H1 (cell line): Measurements from ENCODE around the gene ITPKB. TPM values are rescaled to one million over a fixed set of nuclear protein-coding genes. Genes with fewer than 3 reads are reported as not detected.

Experiments used
- CTCF ChIA-PET: fragments of 300-600 bp; sonication (Branson Sonifier 250); formaldehyde crosslinking; loops from one replicate; lab custom pipeline; 2021; ENCODE audit not compliant: partially characterized antibody; lab: Charles Lee
- POLR2A ChIA-PET: fragments of 300-600 bp; sonication (Branson Sonifier 250); formaldehyde crosslinking; loops from one replicate; lab custom pipeline; 2021; ENCODE audit warnings: inconsistent platforms; ENCODE audit not compliant: partially characterized antibody; lab: Charles Lee
- DNase-seq, 2 experiments: peaks; one replicate each; pipeline versions ENCODE4 v3.0.0 to v3.0.0-alpha.2; 2010 to 2022; ENCODE audit warnings: low spot score in 2 of 2, low read depth in 1 of 2, mixed read lengths in 1 of 2
- FAIRE-seq: peaks from 2 replicates; lab custom pipeline; 2011; peaks lifted over from hg19 to GRCh38; lab: Jason Lieb, UNC
- H2AFZ ChIP-seq: 2 replicates; pipeline ENCODE4 v1.8.1; 2012; ENCODE audit warnings: low read length, inconsistent platforms
- H2AK5ac ChIP-seq: 2 replicates; pipeline ENCODE4 v1.6.1; 2013; ENCODE audit warnings: low read depth, low read length
- H2BK120ac ChIP-seq: replicated peaks from 2 replicates; pipeline ENCODE3; 2013; ENCODE audit warnings: low read depth, low read length, inconsistent platforms
- H2BK12ac ChIP-seq: 2 replicates; pipeline ENCODE4 v1.6.1; 2013; ENCODE audit warnings: low read depth, low read length
- H2BK15ac ChIP-seq: 2 replicates; pipeline ENCODE4 v1.6.1; 2013; ENCODE audit warnings: low read length
- H2BK20ac ChIP-seq: 2 replicates; pipeline ENCODE4 v1.6.1; 2013; ENCODE audit warnings: low read length
- H2BK5ac ChIP-seq: 2 replicates; pipeline ENCODE4 v1.6.1; 2013; ENCODE audit warnings: low read depth, low read length
- H3K14ac ChIP-seq: 2 replicates; pipeline ENCODE4 v1.6.1; 2013; ENCODE audit warnings: inconsistent platforms; ENCODE audit not compliant: insufficient read length
- H3K18ac ChIP-seq: 2 replicates; pipeline ENCODE4 v1.6.1; 2013; ENCODE audit warnings: low read length; ENCODE audit errors: extremely low read depth
- H3K23ac ChIP-seq: 2 replicates; pipeline ENCODE4 v1.6.1; 2013; ENCODE audit warnings: inconsistent platforms; ENCODE audit not compliant: insufficient read length
- H3K23me2 ChIP-seq: 2 replicates; pipeline ENCODE4 v1.6.1; 2013; ENCODE audit warnings: low read depth, low read length
- H3K27ac ChIP-seq: 2 replicates; pipeline ENCODE4 v1.6.1; 2011; ENCODE audit warnings: low read depth, low read length, inconsistent platforms
- H3K27me3 ChIP-seq, 4 experiments: replicated peaks in 1 of 4; 1 replicate in 1 of 4; 2 replicates in 3 of 4; pipeline versions ENCODE4 v1.6.1 to v1.8.1; 2011 to 2013; ENCODE audit warnings: low read length in 3 of 4, mild to moderate bottlenecking in 3 of 4, inconsistent platforms in 2 of 4, mixed read lengths in 2 of 4, moderate library complexity in 1 of 4; ENCODE audit not compliant: control insufficient read depth in 3 of 4, insufficient read depth in 3 of 4; ENCODE audit errors: extremely low read depth in 1 of 4
- H3K36me3 ChIP-seq, 4 experiments: 2 replicates each; pipeline versions ENCODE4 v1.6.1 to v1.8.1; 2011 to 2013; ENCODE audit warnings: mild to moderate bottlenecking in 4 of 4, low read length in 3 of 4, moderate library complexity in 2 of 4, control low read depth in 1 of 4, inconsistent platforms in 1 of 4; ENCODE audit not compliant: insufficient read depth in 4 of 4, control insufficient read depth in 2 of 4
- H3K4ac ChIP-seq: replicated peaks from 2 replicates; pipeline ENCODE3; 2013; ENCODE audit warnings: low read length, low read depth, mixed read lengths, inconsistent platforms; ENCODE audit not compliant: insufficient read length
- H3K4me1 ChIP-seq, 4 experiments: replicated peaks in 1 of 4; 1 replicate in 1 of 4; 2 replicates in 3 of 4; pipeline versions ENCODE4 v1.6.1 to v1.8.1; 2011 to 2013; ENCODE audit warnings: low read length in 3 of 4, inconsistent platforms in 2 of 4, mixed read lengths in 1 of 4; ENCODE audit not compliant: insufficient read depth in 4 of 4, control insufficient read depth in 3 of 4
- H3K4me2 ChIP-seq, 2 experiments: 2 replicates each; pipeline versions ENCODE4 v1.6.1 to v1.8.1; 2011 to 2013; ENCODE audit warnings: low read depth in 2 of 2, low read length in 2 of 2, control low read depth in 1 of 2, inconsistent platforms in 1 of 2, mild to moderate bottlenecking in 1 of 2; ENCODE audit not compliant: insufficient read depth in 1 of 2
- H3K4me3 ChIP-seq, 4 experiments: fragments of 200-600, 300-600 bp in 1 of 4; sonication (generic), shearing (Covaris generic), sonication (Bioruptor Twin) in 1 of 4; 2 replicates each; pipeline versions ENCODE4 v1.5.1 to v1.8.1; 2011 to 2016; ENCODE audit warnings: low read length in 4 of 4, low read depth in 3 of 4, control low read depth in 2 of 4, inconsistent platforms in 2 of 4, mild to moderate bottlenecking in 2 of 4, mixed read lengths in 1 of 4, moderate library complexity in 1 of 4; ENCODE audit not compliant: insufficient read depth in 2 of 4; ENCODE audit errors: extremely low read depth in 1 of 4
- H3K56ac ChIP-seq: replicated peaks from 2 replicates; pipeline ENCODE3; 2013; ENCODE audit warnings: low read depth, mild to moderate bottlenecking, mixed read lengths, low read length, inconsistent platforms; ENCODE audit not compliant: insufficient read length
- H3K79me1 ChIP-seq: 2 replicates; pipeline ENCODE4 v1.6.1; 2013; ENCODE audit warnings: low read depth, low read length, control low read depth
- H3K79me2 ChIP-seq, 2 experiments: 2 replicates each; pipeline versions ENCODE4 v1.6.1 to v1.8.1; 2012 to 2013; ENCODE audit warnings: low read length in 2 of 2, mild to moderate bottlenecking in 2 of 2, inconsistent platforms in 1 of 2; ENCODE audit not compliant: insufficient read depth in 2 of 2, control insufficient read depth in 1 of 2
- H3K9ac ChIP-seq, 4 experiments: replicated peaks in 1 of 4; 1 replicate in 1 of 4; 2 replicates in 3 of 4; pipeline versions ENCODE4 v1.6.1 to v1.8.1; 2011 to 2013; ENCODE audit warnings: low read depth in 3 of 4, low read length in 3 of 4, control low read depth in 2 of 4, mild to moderate bottlenecking in 2 of 4, moderate library complexity in 2 of 4, inconsistent platforms in 1 of 4; ENCODE audit errors: extremely low read depth in 1 of 4
- H3K9me3 ChIP-seq, 2 experiments: 2 replicates each; pipeline versions ENCODE4 v1.6.1 to v1.8.1; 2012 to 2013; ENCODE audit warnings: mild to moderate bottlenecking in 2 of 2, moderate library complexity in 2 of 2, control low read depth in 1 of 2, inconsistent platforms in 1 of 2, low read depth in 1 of 2, low read length in 1 of 2, mixed read lengths in 1 of 2; ENCODE audit not compliant: insufficient read depth in 2 of 2
- H4K20me1 ChIP-seq, 2 experiments: replicated peaks in 1 of 2; 2 replicates each; pipeline versions ENCODE3 to v1.8.1; 2011 to 2013; ENCODE audit warnings: inconsistent platforms in 2 of 2, low read length in 2 of 2, mild to moderate bottlenecking in 1 of 2; ENCODE audit not compliant: insufficient read depth in 2 of 2, control insufficient read depth in 1 of 2
- H4K5ac ChIP-seq: 2 replicates; pipeline ENCODE4 v1.6.1; 2013; ENCODE audit warnings: low read length, low read depth, mixed read lengths, inconsistent platforms; ENCODE audit not compliant: insufficient read length
- H4K8ac ChIP-seq: 2 replicates; pipeline ENCODE4 v1.8.0; 2013; ENCODE audit warnings: mild to moderate bottlenecking, moderate library complexity, low read length, inconsistent platforms; ENCODE audit not compliant: insufficient read depth; ENCODE audit errors: extremely low read depth
- H4K91ac ChIP-seq: replicated peaks from 2 replicates; pipeline ENCODE3; 2013; ENCODE audit warnings: low read length, mixed read lengths, inconsistent platforms; ENCODE audit not compliant: insufficient read length
- BRCA1 ChIP-seq: IDR thresholded peaks from 2 replicates; pipeline ENCODE4 v1.6.1; 2012; ENCODE audit warnings: low read depth, low read length, improper control_type of control experiment
- CEBPB ChIP-seq: IDR thresholded peaks from 2 replicates; pipeline ENCODE4 v1.6.1; 2012; ENCODE audit warnings: low read depth, low read length
- CHD1 ChIP-seq: IDR thresholded peaks from 2 replicates; pipeline ENCODE4 v1.6.1; 2012; ENCODE audit warnings: low read depth, low read length, improper control_type of control experiment
- EZH2 ChIP-seq: fragments of 200-600 bp; sonication (generic); IDR thresholded peaks from 2 replicates; pipeline ENCODE4 v1.7.1; 2012; ENCODE audit warnings: low read depth, mild to moderate bottlenecking, moderate library complexity, low read length, inconsistent platforms; ENCODE audit not compliant: severe bottlenecking
- GABPA ChIP-seq: IDR thresholded peaks from 2 replicates; pipeline ENCODE4 v1.6.1; 2011; ENCODE audit warnings: mild to moderate bottlenecking, low read length, moderate library complexity, borderline replicate concordance; ENCODE audit not compliant: insufficient read depth
- HDAC2 ChIP-seq, 2 experiments: fragments of 300-600 bp in 1 of 2; sonication (generic) in 1 of 2; IDR thresholded peaks; 2 replicates each; pipeline ENCODE4 v1.6.1; 2011 to 2012; ENCODE audit warnings: low read depth in 2 of 2, low read length in 2 of 2, mild to moderate bottlenecking in 2 of 2, moderate library complexity in 2 of 2, borderline replicate concordance in 1 of 2, inconsistent platforms in 1 of 2
- RAD21 ChIP-seq, 2 experiments: IDR thresholded peaks in 1 of 2; conservative IDR thresholded peaks in 1 of 2; 2 replicates each; pipeline ENCODE4 v1.6.1; 2011; ENCODE audit warnings: low read depth in 2 of 2, low read length in 2 of 2, improper control_type of control experiment in 1 of 2, inconsistent platforms in 1 of 2, mild to moderate bottlenecking in 1 of 2, moderate library complexity in 1 of 2
- SP1 ChIP-seq: IDR thresholded peaks from 2 replicates; pipeline ENCODE4 v1.6.1; 2011; ENCODE audit warnings: low read depth, low read length
- SP4 ChIP-seq: IDR thresholded peaks from 2 replicates; pipeline ENCODE4 v1.6.1; 2012; ENCODE audit warnings: low read length, inconsistent platforms
- SRF ChIP-seq: IDR thresholded peaks from 2 replicates; pipeline ENCODE4 v1.6.1; 2011; ENCODE audit warnings: mild to moderate bottlenecking, low read depth, low read length, moderate library complexity
- TAF1 ChIP-seq: IDR thresholded peaks from 2 replicates; pipeline ENCODE4 v1.6.1; 2011; ENCODE audit warnings: mild to moderate bottlenecking, low read depth, low read length
- TAF7 ChIP-seq: optimal IDR thresholded peaks from 2 replicates; pipeline ENCODE3; 2011; ENCODE audit warnings: low read depth, mild to moderate bottlenecking, inconsistent platforms, low read length, moderate library complexity, borderline replicate concordance
- TBP ChIP-seq: IDR thresholded peaks from 2 replicates; pipeline ENCODE4 v1.6.1; 2011; ENCODE audit warnings: low read depth, low read length, improper control_type of control experiment
- TEAD4 ChIP-seq: IDR thresholded peaks from 2 replicates; pipeline ENCODE4 v1.6.1; 2012; ENCODE audit warnings: low read depth, low read length, inconsistent platforms, mixed read lengths
- YY1 ChIP-seq: IDR thresholded peaks from 2 replicates; pipeline ENCODE4 v1.6.1; 2011; ENCODE audit warnings: low read depth, mild to moderate bottlenecking, low read length
- WGBS, 2 experiments: shearing (Covaris generic) in 1 of 2; methylation state at CpG; one replicate each; pipeline versions ENCODE4 v1.1.6 to v1.1.7; 2013 to 2015; ENCODE audit warnings: low lambda C conversion rate in 2 of 2, mixed read lengths in 2 of 2, inconsistent platforms in 1 of 2, low coverage in 1 of 2, missing lambda C conversion rate in 1 of 2; ENCODE audit not compliant: insufficient replicate concordance in 2 of 2, insufficient coverage in 1 of 2, insufficient read length in 1 of 2; ENCODE audit errors: extremely low coverage in 1 of 2, missing lambda C conversion rate in 1 of 2; 5-methylcytosine and 5-hydroxymethylcytosine counted together
- polyA plus RNA-seq, 7 experiments: library from polyadenylated mRNA; depleted of rRNA in 3 of 7; stranded (reverse) in 5 of 7; unstranded in 2 of 7; fragments of >200 nt in 5 of 7; fragments of 200-250 nt in 2 of 7; gene quantifications; 1 replicate in 5 of 7; 2 replicates in 1 of 7; 4 replicates in 1 of 7; pipeline versions ENCODE4 v1.2.1 to v1.2.3, GENCODE V29; 2011 to 2013; ENCODE audit warnings: missing spikeins in 2 of 7, mixed read lengths in 2 of 7
- total RNA-seq: library from RNA; stranded (reverse); fragmentation: NEBNext Ultra II Directional; extraction: Animal tissue kit (Norgen Biotek cat#: 25700); gene quantifications from 2 replicates; pipeline ENCODE4 v1.2.1, GENCODE V29; 2021

Gene ITPKB
- total and polyA plus RNA-seq, 2 of the 8 experiments (the other 6 are each of a cell fraction or from before 2014, with no cell fraction given), result 1.7 to 4.8 TPM

DNA sequence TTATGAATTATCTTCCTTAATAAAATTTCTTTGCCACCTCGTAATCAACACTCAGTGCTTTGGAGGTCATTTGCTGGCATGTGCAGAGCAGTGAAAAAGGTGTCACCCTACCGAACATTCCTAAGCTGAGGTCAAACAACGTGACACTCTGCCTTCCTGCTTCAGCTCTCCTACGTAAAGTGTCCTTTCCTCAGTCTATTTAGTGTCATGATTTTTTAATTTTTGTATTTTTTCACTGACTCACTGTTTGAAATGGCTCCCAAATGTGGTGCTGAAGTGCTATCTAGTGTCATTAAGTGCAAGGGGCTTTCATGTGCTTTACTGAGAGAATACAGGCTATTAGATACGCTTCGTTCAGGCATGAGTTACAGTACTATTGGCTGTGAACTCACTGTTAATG is 37.0 kb upstream of the ITPKB start:
- ChIA-PET CTCF (interaction anchor here (0.9 to 1.2 kb wide), 4 partner anchors 12 to 139 kb away, joined by 3 to 4 read pairs (median 3); no protein-coding TSS in a partner anchor), POLR2A (no interaction called here)
- Histone ChIP-seq H3K36me3 (no peaks in the 10 kb centered on the region), H2BK12ac (no peak overlapping the region), H2BK120ac (no peak overlapping the region), H3K4me3 (no peak overlapping the region), H3K18ac (no peak overlapping the region), H3K56ac (no peak overlapping the region), H3K9me3 (no peaks in the 10 kb centered on the region), H4K91ac (no peak overlapping the region), H4K8ac (no peak overlapping the region), H3K4me1 (peaks cover 0 to 2% (median 0%) of the 10 kb centered on the region in 4 experiments; a peak in 1 of 7 replicates), H3K23ac (no peak overlapping the region), H2BK20ac (no peak overlapping the region), H4K5ac (no peak overlapping the region), H2BK15ac (no peak overlapping the region), H2BK5ac (no peak overlapping the region), H3K9ac (no peak overlapping the region), H2AFZ (no peak overlapping the region), H3K14ac (no peak overlapping the region), H3K23me2 (no peaks in the 10 kb centered on the region; the same call in 1 of the 2 replicates), H3K79me2 (no peaks in the 10 kb centered on the region), H3K4ac (no peak overlapping the region), H3K27ac (no peak overlapping the region), H3K27me3 (no peaks in the 10 kb centered on the region), H2AK5ac (no peak overlapping the region), H4K20me1 (no peaks in the 10 kb centered on the region), H3K4me2 (no peak overlapping the region), H3K79me1 (no peaks in the 10 kb centered on the region)
- WGBS, 2 experiments, result 95% methylated on average over 6 of the region's 6 CpGs; no CpG with 5 or more reads in 1 of the 2 experiments
- DNase-seq, result no peak
- FAIRE-seq, result no peak
- TF ChIP-seq CEBPB (no peak), HDAC2 (IDR thresholded peaks at IDR 0.05; ENCODE audit: borderline replicate concordance in 1 of 2, low read depth in 2 of 2, low read length in 2 of 2) (no peak), SP1 (no peak), TEAD4 (no peak), SP4 (no peak), SRF (no peak), TAF7 (no peak), GABPA (no peak), TBP (no peak), TAF1 (no peak), CHD1 (no peak), YY1 (no peak), BRCA1 (no peak), EZH2 (no peak), RAD21 (IDR thresholded peaks at IDR 0.05 in 1 of 2, conservative IDR thresholded peaks at IDR 0.05 in 1 of 2; ENCODE audit: low read depth in 2 of 2, low read length in 2 of 2) (no peak)
